NCI-H1436 treated with DMSO at 0.1 percent for 48 hours (cell line): ENCODE data around the gene CELA2B.
"Not testable (repeated sequence)": the region's sequence is repeated elsewhere in the genome, so short reads cannot be mapped to it uniquely, and the experiment has no call there.

Experiments
- DNase-seq: peaks from one replicate; lab custom pipeline; 2025; lab: John Stamatoyannopoulos, UW

CELA2B gene

GRCh38 chr1:15469361-15469760 lies 6.5 kb upstream of the CELA2B start:
- no peak for DNase-seq

DNA sequence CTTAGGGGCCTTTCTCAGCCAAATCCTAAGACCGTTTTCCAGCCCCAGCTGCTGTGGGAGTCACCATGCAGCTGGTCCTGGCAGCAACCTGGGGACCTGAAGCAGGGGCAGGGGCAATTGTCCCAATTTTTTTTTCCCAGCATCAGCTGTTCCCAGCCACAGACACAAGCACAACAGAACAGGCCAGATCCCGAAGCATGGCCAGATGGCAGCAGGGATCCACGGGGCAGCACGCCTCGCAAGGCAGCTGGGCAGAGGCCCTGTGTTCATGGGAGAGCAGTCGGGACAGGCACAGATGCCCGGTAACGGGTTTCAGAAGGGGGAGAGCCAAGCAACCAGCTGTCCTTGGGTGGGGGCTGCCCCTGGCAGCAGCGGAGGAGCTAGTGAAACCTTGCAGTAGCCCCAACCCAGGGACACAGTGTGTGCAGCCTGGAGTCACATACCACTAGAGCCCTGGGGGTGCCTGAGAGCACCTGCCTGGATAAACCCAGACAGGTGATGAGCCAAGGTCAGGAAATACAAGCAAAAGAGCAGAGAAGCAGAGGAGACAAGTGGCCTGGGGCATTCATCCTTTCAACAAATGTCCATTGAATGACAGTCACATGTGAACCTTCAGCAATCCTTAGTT lies 6.0 kb upstream of the CELA2B start:
- DNase-seq: not testable (repeated sequence)

- DNase-seq: not testable (repeated sequence)
Observed at GRCh38 chr1:15471067-15471466, 4.8 kb upstream of the CELA2B start.

- DNase-seq: not testable (repeated sequence)
Observed at GRCh38 chr1:15471723-15472122, 4.2 kb upstream of the CELA2B start.

DNA sequence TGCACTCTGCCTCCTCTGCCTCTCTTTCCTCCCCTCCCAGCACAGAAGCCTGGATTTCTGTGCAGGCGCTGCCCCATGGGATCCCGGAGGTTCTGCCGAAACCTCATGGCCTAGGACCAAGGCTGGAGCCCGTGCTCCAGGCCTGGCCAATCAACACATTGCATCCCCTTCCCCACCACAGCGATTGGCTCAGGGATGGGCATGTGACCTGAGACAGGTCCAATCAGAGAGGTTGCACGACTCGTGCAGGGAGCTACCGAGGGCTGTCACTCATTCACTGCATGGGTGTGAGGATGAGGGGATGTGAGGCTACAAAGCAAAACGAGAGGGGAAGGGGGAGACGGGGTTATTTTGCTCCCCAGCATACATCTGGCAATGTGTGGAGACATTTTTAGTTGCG lies 3.3 kb upstream of the CELA2B start:
- DNase-seq: no peak

- DNase-seq: no peak
Observed at GRCh38 chr1:15476927-15477326, 1.0 kb downstream of the CELA2B start.

GRCh38 chr1:15477646-15478212 lies 1.8 kb downstream of the CELA2B start:
- DNase-seq: no peak

DNA sequence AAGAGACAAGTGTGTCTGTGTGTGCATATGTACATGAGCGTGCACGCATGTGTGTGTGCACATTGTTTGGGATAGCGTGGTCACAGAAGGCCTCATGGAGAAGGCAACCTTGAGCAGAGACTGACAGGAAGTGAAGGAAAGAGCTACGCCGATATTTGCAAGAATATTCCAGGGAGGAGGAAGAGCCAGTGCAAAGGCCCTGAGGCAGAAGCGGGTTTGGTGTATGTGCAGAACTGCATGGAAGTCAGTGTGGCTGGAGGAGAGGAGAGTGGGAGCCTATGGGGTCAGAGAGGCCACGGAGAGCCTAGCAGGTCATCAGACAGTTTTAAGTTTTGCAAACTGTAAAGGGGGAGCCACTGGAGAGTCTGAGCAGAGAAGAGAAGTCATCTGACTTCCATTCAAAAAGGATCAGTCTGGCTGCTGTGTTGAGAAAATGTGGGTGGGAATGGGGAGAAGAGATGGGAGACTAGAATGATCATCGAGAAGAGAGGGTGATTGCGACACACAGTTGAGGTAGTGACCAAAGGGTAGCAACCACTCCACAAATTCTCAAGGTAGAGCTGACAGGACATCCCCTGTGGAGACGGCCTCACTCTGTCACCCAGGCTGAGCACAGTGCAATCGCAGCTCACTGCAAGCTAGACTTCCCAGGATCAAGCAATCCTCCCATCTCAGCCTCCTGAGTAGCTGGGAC lies 3.9 kb downstream of the CELA2B start:
- no peak for DNase-seq

GRCh38 chr1:15482455-15482854 lies 6.6 kb downstream of the CELA2B start:
- DNase-seq: not testable (repeated sequence)

DNA sequence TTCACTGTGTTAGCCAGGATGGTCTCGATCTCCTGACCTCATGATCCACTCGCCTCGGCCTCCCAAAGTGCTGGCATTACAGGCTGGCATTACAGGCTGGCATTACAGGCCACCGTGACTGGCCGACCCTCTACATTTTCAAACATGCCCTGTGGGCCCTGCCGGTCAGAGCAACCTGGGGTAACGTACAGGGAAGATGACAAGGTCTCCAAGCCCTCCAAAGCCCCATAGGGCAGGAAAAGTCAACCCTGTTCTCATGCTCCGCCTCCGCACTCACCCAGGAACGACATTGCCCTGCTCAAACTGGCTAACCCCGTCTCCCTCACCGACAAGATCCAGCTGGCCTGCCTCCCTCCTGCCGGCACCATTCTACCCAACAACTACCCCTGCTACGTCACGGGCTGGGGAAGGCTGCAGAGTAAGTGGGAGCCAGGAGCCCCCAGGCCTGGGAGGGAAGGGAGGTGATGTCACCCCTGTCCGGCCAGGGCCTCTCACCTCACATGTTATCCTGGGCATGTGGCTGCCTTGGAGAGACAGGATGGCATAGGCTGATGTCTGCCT lies 7.2 kb downstream of the CELA2B start:
- DNase-seq: not testable (repeated sequence)

- DNase-seq: no peak
Observed at GRCh38 chr1:15483971-15484370, 8.1 kb downstream of the CELA2B start.

GRCh38 chr1:15484443-15484842 lies 8.5 kb downstream of the CELA2B start:
- not testable (repeated sequence) for DNase-seq

- DNase-seq: no peak
Observed at GRCh38 chr1:15485636-15486035, 9.7 kb downstream of the CELA2B start.

DNA sequence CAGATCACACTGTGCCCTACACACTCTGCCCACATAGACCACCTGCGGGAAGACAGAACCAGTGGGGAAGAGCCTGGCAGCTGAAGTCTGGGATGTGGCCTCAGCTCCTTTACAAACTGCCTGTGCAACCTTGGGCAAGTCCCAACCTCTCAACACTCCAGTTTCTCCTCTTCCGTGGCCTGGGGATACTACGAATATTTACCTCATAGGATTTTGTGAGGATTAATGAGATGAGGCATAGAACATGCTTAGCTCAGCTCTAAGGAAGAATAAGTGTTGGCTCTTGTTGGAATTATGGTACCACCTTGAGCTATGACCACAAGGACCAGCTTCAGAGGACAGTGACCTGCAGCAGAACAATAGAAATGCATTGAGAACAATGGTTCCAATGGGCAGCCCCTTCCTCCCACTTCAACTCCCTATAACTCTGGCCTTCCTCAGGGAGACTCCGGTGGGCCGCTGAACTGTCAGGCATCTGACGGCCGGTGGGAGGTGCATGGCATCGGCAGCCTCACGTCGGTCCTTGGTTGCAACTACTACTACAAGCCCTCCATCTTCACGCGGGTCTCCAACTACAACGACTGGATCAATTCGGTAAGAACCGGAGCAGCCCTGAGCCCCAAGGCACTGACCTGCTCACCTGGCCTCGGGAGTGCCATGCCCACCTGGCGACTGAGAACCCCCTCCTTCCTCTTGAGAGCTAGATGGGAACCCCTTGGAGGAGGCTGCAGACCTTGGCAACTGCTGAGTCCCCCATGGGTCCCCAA lies 11.1 kb downstream of the CELA2B start:
- not testable (repeated sequence) for DNase-seq

GRCh38 chr1:15488371-15488770 lies 12.5 kb downstream of the CELA2B start:
- DNase-seq: no peak

DNA sequence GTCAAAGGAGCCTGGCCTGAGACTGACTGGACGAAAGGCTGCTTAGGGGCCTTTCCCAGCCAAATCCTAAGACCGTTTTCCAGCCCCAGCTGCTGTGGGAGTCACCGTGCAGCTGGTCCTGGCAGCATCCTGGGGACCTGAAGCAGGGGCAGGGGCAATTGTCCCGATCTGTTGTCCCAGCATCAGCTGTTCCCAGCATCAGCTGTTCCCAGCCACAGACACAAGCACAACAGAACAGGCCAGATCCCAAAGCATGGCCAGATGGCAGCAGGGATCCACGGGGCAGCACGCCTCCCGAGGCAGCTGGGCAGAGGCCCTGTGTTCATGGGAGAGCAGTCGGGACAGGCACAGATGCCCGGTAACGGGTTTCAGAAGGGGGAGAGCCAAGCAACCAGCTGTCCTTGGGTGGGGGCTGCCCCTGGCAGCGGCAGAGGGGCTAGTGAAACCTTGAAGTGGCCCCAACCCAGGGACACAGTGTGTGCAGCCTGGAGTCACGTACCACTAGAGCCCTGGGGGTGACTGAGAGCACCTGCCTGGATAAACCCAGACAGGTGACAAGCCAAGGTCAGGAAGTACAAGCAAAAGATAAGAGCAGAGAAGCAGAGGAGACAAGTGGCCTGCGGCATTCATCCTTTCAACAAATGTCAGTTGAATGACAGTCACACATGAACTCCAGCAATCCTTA lies 13.3 kb downstream of the CELA2B start:
- DNase-seq: no peak

GRCh38 chr1:15491010-15491409 lies 15.1 kb downstream of the CELA2B start:
- not testable (repeated sequence) for DNase-seq

- no peak for DNase-seq
Observed at GRCh38 chr1:15492596-15492995, 16.7 kb downstream of the CELA2B start.

- DNase-seq: no peak
Observed at GRCh38 chr1:15493869-15494390, 18.0 kb downstream of the CELA2B start.

- DNase-seq: no peak
Observed at GRCh38 chr1:15500184-15501178, 24.6 kb downstream of the CELA2B start.
